SK-MEL-5 (cell line): ENCODE data around the gene GULP1. TPM values are rescaled to one million over a fixed set of nuclear protein-coding genes. Genes with fewer than 3 reads are reported as not detected.
A peak's percentile ranks its signal among the peaks of the same experiment; 100 is the strongest.
"Not testable (repeated sequence)": the region's sequence is repeated elsewhere in the genome, so short reads cannot be mapped to it uniquely, and the experiment has no call there.

Source experiments
- DNase-seq: peaks from one replicate; pipeline ENCODE4 v3.0.0-alpha.2; 2016; ENCODE audit warnings: low read depth, low spot score
- in situ Hi-C: cut with HindIII; loops from 2 replicates; pipeline ENCODE4 v1.10.0; 2016; ENCODE audit warnings: low sequenced_read_pairs, high pct_unique_total_duplicates, low pct_unique_long_range_greater_than_20kb
- total RNA-seq: library from RNA; depleted of rRNA; stranded (reverse); fragments of >200 nt; shearing (Covaris generic); gene quantifications from 2 replicates; pipeline ENCODE4 v1.2.3, GENCODE V29; 2014

The GULP1 gene
- total RNA-seq, 1 experiment from 2014 or later: 34.6 TPM

GRCh38 chr2:188519136-188519535 is 227.5 kb downstream of the GULP1 start:
- no peak for DNase-seq
- in situ Hi-C loops: loop anchor here (25.0 kb wide), 1 partner anchor 532 kb away; no protein-coding TSS in a partner anchor

GRCh38 chr2:188522517-188522916 is 230.8 kb downstream of the GULP1 start:
- DNase-seq: no peak
- in situ Hi-C loops: loop anchor here (25.0 kb wide), 1 partner anchor 535 kb away; no protein-coding TSS in a partner anchor

- DNase-seq: no peak
- in situ Hi-C loops: loop anchor here (25.0 kb wide), 1 partner anchor 537 kb away; no protein-coding TSS in a partner anchor
Observed at GRCh38 chr2:188523919-188524318, 232.2 kb downstream of the GULP1 start.

DNA sequence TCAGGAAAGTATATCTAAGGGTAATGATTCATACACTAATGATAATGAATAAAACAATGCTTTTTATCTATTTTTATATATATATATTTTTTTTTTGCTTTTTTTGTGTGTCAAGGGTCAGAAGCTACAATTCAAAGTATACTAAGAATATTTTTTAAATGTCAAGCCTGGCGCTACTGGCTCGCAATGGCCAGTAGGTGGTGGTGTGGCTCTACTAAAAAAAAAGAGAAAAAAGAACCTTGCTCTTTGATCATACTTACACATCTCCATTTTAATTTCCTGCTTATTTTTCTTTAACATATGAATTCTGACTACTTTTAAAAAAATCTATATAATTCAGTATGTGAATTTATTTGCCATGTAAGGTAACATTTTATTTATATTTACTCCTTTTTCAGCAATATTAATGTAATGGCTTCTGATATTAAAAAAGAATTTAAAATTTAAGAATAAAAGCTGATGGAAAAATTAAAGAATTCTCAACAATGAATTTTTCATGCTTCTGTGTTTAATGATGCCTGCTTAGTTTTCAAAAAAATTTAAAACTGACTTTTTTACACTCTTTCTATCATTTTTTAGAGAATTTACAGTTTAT is 232.9 kb downstream of the GULP1 start:
- in situ Hi-C loops: loop anchor here (25.0 kb wide), 1 partner anchor 537 kb away; no protein-coding TSS in a partner anchor
- peak; percentile 74 for DNase-seq

GRCh38 chr2:188526701-188527100 is 235.0 kb downstream of the GULP1 start:
- in situ Hi-C loops: no loop called here

GRCh38 chr2:188527141-188527540 is 235.5 kb downstream of the GULP1 start:
- DNase-seq: no peak
- in situ Hi-C loops: no loop called here

More at GRCh38 chr2:188526701-188527100, 235.0 kb downstream of the GULP1 start:
- DNase-seq: no peak

DNA sequence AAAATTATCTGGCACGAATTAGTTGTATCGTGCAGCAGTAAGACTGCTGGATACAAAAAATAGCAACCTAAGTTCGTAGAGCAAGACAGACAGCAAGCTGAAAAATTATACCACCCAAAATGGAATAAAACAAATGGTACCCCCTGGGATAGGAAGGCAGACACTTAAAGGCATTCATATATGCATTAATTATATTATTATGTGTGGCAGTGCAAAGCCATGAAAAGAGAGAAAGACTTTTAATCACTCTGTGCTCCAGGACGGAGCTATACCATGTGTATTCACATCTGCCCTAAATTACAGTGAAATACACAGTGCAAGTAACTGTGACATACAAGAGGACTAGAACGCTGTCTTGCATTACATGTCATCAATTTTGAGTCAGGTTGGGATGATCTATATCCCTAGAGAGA is 235.9 kb downstream of the GULP1 start:
- in situ Hi-C loops: no loop called here
- no peak for DNase-seq

DNA sequence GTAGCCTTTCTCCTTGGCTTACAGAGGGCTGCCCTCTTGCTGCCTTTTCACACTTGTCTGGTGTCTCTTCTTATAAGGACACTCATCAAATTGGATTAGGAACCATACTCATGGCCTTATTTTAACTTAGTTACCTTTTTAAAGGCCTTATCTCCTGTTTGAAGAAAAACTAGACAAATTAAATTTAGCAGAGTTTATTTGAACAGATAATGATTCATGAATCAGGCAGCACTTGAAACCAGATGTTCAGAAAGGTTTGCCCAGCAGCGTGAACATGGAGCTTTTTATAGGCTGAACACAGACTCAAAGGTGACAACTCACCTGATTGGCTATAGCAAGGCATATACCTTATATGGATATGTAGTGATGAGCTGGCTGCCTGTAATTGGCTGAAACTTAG is 238.0 kb downstream of the GULP1 start:
- in situ Hi-C loops: no loop called here
- DNase-seq: no peak

DNA sequence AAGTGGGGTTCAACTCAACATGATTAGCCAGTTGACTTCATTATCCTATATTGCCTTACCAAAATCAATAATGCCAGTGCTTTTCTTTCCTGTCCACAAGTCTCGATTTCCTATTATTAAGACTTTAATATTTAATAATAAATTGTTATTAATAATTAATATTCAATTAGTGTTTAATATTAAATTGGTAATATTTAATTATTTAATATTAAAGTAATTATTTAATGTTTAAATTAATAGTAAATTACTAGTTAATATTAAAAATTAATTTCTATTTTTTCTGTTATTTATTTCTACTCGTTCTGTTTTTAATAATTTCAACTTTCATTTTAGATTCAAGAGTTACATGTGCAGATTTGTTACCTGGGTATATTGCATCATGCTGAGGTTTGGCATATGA is 243.2 kb downstream of the GULP1 start:
- DNase-seq: no peak
- in situ Hi-C loops: no loop called here

- DNase-seq: no peak
- in situ Hi-C loops: no loop called here
Observed at GRCh38 chr2:188551671-188552070, 260.0 kb downstream of the GULP1 start.

DNA sequence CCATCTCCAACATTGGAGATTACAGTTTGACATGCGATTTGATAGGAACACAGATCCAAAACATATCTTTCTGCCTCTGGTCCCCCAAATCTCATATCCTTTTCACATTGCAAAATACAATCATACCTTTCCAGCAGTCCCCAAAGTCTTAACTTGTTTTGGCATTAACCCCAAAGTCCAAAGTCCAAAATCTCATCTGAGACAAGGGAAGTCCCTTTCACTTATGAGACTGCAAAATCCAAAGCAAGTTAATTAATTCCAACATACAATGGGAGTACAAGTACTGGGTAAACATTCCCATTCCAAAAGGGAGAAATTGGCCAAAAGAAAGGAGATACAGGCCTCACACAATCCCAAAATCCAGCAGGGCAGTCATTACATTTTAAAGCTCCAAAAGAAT is 265.4 kb downstream of the GULP1 start:
- in situ Hi-C loops: no loop called here
- DNase-seq: no peak

DNA sequence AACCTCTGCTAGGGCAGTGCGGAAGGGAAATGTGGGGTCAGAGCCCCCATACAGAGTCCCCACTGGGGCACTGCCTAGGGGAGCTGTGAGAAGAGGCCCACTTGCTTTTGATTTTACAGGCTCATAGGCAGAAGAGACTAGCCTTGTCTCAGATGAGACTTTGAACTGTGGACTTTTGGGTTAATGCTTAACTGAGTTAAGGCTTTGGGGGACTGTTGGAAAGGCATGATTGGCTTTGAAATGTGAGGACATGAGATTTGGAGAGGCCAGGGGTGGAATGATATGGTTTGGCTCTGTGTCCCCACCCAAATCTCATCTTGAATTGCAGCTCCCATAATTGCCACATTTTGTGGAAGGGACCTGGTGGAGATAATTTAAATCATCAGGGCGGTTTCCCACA is 267.8 kb downstream of the GULP1 start:
- in situ Hi-C loops, DNase-seq: not testable (repeated sequence)

GRCh38 chr2:188561473-188561979 is 269.9 kb downstream of the GULP1 start:
- no peak for DNase-seq
- in situ Hi-C loops: no loop called here

DNA sequence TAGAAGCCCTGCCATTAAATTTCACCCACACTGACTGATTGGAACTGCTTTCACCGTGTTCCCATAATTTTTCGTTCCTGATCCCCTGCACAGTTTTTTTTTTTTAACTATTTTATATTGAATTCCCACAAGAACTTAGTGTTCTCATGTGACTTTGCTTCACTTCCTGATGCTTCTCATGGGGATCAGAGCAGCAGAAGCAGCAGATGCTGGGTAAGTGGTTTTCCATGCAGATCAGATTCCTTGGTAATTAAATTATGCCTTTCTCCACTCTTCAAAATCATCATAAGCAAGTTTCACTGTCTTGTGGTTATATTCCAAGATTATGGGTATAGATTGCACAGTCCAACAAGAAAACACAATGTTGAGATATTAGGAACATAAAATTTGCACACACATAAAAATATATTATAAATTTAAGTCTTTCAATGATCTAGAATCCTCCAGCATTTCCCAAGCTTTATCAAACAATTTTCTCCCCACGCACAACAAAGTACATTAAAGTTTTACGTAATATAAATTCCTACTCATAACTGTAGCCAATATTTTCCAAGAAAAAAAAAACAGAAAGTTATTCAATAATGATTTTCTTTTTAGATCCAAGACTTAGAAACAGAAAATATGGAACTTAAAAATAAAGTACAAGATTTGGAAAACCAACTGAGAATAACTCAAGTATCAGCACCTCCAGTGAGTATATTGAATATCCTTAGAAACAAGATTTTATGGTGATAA is 277.9 kb downstream of the GULP1 start:
- in situ Hi-C loops: no loop called here
- DNase-seq: peak; percentile 3

DNA sequence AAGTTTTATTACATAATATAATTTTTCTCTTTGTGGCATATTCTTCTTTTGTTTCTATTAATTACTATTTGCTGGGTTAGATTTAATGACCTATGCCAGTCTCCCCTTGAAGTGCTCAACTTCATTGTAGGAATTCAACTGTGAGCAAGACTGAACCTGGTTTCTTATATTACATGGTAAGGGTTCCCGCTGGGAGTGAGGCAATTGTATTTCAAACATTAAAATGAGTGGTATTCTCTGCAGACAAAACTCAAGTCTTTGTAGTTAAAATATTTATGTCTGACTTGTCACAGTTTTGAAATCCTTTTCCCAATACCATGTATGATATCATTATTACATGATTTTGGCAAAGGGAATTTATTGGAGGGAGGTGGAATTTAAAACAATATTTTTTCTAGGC is 278.7 kb downstream of the GULP1 start:
- no peak for DNase-seq
- in situ Hi-C loops: no loop called here

DNA sequence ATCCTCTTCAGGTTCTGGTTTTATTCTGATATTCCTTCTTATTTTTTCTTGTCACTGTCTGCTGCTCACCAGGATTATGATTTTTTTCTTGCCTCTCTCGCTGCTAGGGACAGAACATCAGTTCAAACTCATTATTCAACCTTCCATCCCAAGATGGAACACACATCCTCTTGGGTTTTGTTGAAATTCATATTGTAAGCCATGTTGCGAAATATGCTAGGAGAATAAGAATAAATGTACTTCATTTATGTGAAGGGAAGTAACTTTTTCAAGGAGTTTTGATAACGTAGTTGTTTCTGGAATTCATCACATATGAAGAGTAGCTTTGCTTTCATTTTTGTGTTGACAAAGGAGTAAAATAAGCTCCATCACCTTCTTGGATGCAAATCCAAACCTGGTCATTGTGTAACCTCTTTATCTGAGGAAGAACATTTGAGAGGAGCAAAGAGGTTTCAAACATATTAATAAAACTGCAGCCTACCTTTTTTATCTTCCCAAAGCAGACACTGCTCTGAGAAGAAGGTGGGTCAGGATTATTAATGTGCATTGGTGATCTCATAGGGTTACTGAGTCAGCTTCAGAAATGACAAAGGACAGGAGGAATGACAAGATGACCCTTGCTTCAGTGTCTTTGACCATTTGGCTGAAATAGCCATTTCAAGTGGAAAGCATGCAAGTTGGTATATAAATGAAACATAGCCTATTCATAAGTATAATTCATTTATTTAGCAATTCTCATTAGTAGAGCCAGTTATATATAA is 280.0 kb downstream of the GULP1 start:
- in situ Hi-C loops: no loop called here
- DNase-seq: no peak

DNA sequence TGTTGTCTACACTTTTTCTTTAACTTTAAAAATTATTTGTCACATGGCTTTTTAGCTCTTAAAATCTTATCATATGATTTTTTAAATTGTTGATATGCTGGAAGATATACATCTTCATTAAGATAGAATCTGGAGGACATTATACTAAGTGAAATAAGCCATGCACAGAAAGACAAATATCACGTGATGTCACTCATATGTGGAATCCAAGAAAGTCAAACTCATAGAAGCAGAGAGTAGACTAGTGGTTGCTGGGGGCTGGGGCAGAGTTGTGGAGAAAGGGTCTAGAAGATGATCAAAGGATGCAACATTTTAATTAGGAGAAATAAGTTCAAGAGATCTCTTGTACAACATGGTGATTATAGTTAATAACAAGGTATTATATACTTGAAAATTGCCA is 280.9 kb downstream of the GULP1 start:
- in situ Hi-C loops: no loop called here
- no peak for DNase-seq

GRCh38 chr2:188573453-188573852 is 281.8 kb downstream of the GULP1 start:
- no peak for DNase-seq
- in situ Hi-C loops: no loop called here
